ENCODE results near the gene REXO5. TPM values are rescaled to one million over a fixed set of nuclear protein-coding genes. Genes with fewer than 3 reads are reported as not detected.

REXO5 gene
- total RNA-seq, 4 donors from 2014 or later, result 1.5 to 5.9 (median 4.1) TPM

Small RNA genes lying within 50 kb of the gene (small RNA-seq; reads per million reads assigned to genes)
- gene RF00618, result not detected
- not detected for gene RNU6-944P

Other genes starting within 250 kb of the REXO5 start
- gene ACSM2B, start 230.2 kb upstream of the REXO5 start, total RNA-seq, result under 1 TPM in 1 of 4 donors, not detected in 3; 0.21 TPM
- gene ACSM1, start 108.8 kb upstream of the REXO5 start, total RNA-seq, result under 1 TPM in 1 of 4 donors, not detected in 3; 0.98 TPM
- 10 to 100 TPM; 33.6 to 58.4 (median 49.8) TPM for gene THUMPD1, start 64.7 kb upstream of the REXO5 start, total RNA-seq
- gene ACSM3, start 42.5 kb upstream of the REXO5 start, total RNA-seq, result 1 to 10 TPM; 1.2 to 2.5 (median 1.6) TPM
- 10 to 100 TPM in 3 of 4 donors, 1 to 10 TPM in 1; 7.8 to 29.7 (median 19.0) TPM for gene ERI2, start 55 bp upstream of the REXO5 start, total RNA-seq
- gene DCUN1D3, start 93.8 kb downstream of the REXO5 start, total RNA-seq, result 10 to 100 TPM; 28.8 to 37.5 (median 29.3) TPM
- 10 to 100 TPM; 30.6 to 67.3 (median 39.4) TPM for gene LYRM1, start 94.2 kb downstream of the REXO5 start, total RNA-seq